Effector memory CD4-positive, alpha-beta T cell (primary cell): Measurements from ENCODE around the gene R3HDM1.

Source experiments
- DNase-seq, 3 donors: peaks; one replicate each; pipeline ENCODE4 v3.0.0-alpha.2; 2020
- H3K27ac ChIP-seq: 2 replicates; pipeline ENCODE4 v1.7.0; 2013; ENCODE audit warnings: mild to moderate bottlenecking, low read length, moderate library complexity; ENCODE audit not compliant: insufficient read depth, poor library complexity, severe bottlenecking
- H3K27me3 ChIP-seq: replicated peaks from 2 replicates; pipeline ENCODE4 v1.7.0; 2013; ENCODE audit warnings: mild to moderate bottlenecking, low read length; ENCODE audit not compliant: insufficient read depth, control insufficient read depth, poor library complexity, severe bottlenecking
- H3K36me3 ChIP-seq: 2 replicates; pipeline ENCODE4 v1.7.0; 2013; ENCODE audit warnings: mild to moderate bottlenecking, low read length, moderate library complexity; ENCODE audit not compliant: control insufficient read depth, insufficient read depth
- H3K4me1 ChIP-seq: 2 replicates; pipeline ENCODE4 v1.7.0; 2013; ENCODE audit warnings: low read length, mild to moderate bottlenecking; ENCODE audit not compliant: control insufficient read depth, insufficient read depth, poor library complexity, severe bottlenecking
- H3K4me3 ChIP-seq: 2 replicates; pipeline ENCODE4 v1.7.0; 2013; ENCODE audit warnings: low read length, low read depth, mild to moderate bottlenecking; ENCODE audit not compliant: insufficient read depth, poor library complexity, severe bottlenecking
- H3K9me3 ChIP-seq: 2 replicates; pipeline ENCODE4 v1.7.0; 2013; ENCODE audit warnings: mild to moderate bottlenecking, low read length, moderate library complexity; ENCODE audit not compliant: control insufficient read depth

R3HDM1 gene

GRCh38 chr2:135755573-135755972 lies 224.3 kb downstream of the R3HDM1 start:
- no peaks in the 10 kb centered on the region for H3K4me1 ChIP-seq
- no peaks in the 10 kb centered on the region for H3K27me3 ChIP-seq
- H3K9me3 ChIP-seq: no peaks in the 10 kb centered on the region
- DNase-seq: no peak
- H3K4me3 ChIP-seq: no peak overlapping the region
- H3K27ac ChIP-seq: no peak overlapping the region
- peaks cover 44% of the 10 kb centered on the region for H3K36me3 ChIP-seq

- H3K4me1 ChIP-seq: no peaks in the 10 kb centered on the region
- no peak overlapping the region for H3K4me3 ChIP-seq
- no peaks in the 10 kb centered on the region for H3K27me3 ChIP-seq
- DNase-seq: no peak
- no peak overlapping the region for H3K27ac ChIP-seq
- no peaks in the 10 kb centered on the region for H3K9me3 ChIP-seq
- H3K36me3 ChIP-seq: peaks cover 53% of the 10 kb centered on the region
Measured at GRCh38 chr2:135756692-135757091, 225.4 kb downstream of the R3HDM1 start.

- DNase-seq: no peak
- no peaks in the 10 kb centered on the region for H3K9me3 ChIP-seq
- H3K4me1 ChIP-seq: no peaks in the 10 kb centered on the region
- H3K27me3 ChIP-seq: no peaks in the 10 kb centered on the region
- no peak overlapping the region for H3K27ac ChIP-seq
- peaks cover 71% of the 10 kb centered on the region for H3K36me3 ChIP-seq
- no peak overlapping the region for H3K4me3 ChIP-seq
Measured at GRCh38 chr2:135762022-135762421, 230.7 kb downstream of the R3HDM1 start.

GRCh38 chr2:135762530-135762929 lies 231.2 kb downstream of the R3HDM1 start:
- Histone ChIP-seq H3K4me1 (no peaks in the 10 kb centered on the region), H3K27me3 (no peaks in the 10 kb centered on the region), H3K9me3 (no peaks in the 10 kb centered on the region), H3K36me3 (peaks cover 69% of the 10 kb centered on the region), H3K4me3 (no peak overlapping the region), H3K27ac (no peak overlapping the region)
- DNase-seq: no peak

- Histone ChIP-seq H3K4me1 (no peaks in the 10 kb centered on the region), H3K36me3 (peaks cover 79% of the 10 kb centered on the region), H3K9me3 (no peaks in the 10 kb centered on the region), H3K4me3 (no peak overlapping the region), H3K27ac (no peak overlapping the region), H3K27me3 (no peaks in the 10 kb centered on the region)
- no peak for DNase-seq
Measured at GRCh38 chr2:135768863-135769262, 237.6 kb downstream of the R3HDM1 start.

GRCh38 chr2:135773319-135773718 lies 242.0 kb downstream of the R3HDM1 start:
- Histone ChIP-seq H3K4me3 (no peak overlapping the region), H3K9me3 (no peaks in the 10 kb centered on the region), H3K27me3 (no peaks in the 10 kb centered on the region), H3K27ac (no peak overlapping the region), H3K36me3 (peaks cover 82% of the 10 kb centered on the region), H3K4me1 (no peaks in the 10 kb centered on the region)
- DNase-seq: no peak

GRCh38 chr2:135773917-135774316 lies 242.6 kb downstream of the R3HDM1 start:
- no peaks in the 10 kb centered on the region for H3K4me1 ChIP-seq
- H3K27me3 ChIP-seq: no peaks in the 10 kb centered on the region
- H3K4me3 ChIP-seq: no peak overlapping the region
- DNase-seq: no peak
- no peaks in the 10 kb centered on the region for H3K9me3 ChIP-seq
- peaks cover 84% of the 10 kb centered on the region for H3K36me3 ChIP-seq
- H3K27ac ChIP-seq: no peak overlapping the region
